K562 (cell line): Measurements from ENCODE around the gene SLC44A1. TPM values are rescaled to one million over a fixed set of nuclear protein-coding genes. Genes with fewer than 3 reads are reported as not detected.

ENCODE experiments used
- ATAC-seq: fragments of 200-7000 bp; cut with Tn5 transposase; 3 replicates; pipeline ENCODE4 v1.9.1; 2020; ENCODE audit warnings: moderate library complexity
- BruUV-seq: library from RNA; stranded (reverse); fragments of 400-500 nt; replicated peaks from 2 replicates; lab custom pipeline; 2021; lab: Mats Ljungman, UMichigan
- CTCF ChIA-PET: fragments of 300-600 bp; formaldehyde crosslinking; extraction: SDS; loops from one replicate; lab custom pipeline; 2021; ENCODE audit warnings: low intra/inter-chr PET ratio; lab: Yijun Ruan, JAX
- POLR2A ChIA-PET: fragments of 300-600, 350-650 bp; sonication (Branson Sonifier 250); formaldehyde crosslinking; extraction: SDS; loops from one replicate; lab custom pipeline; 2021; ENCODE audit warnings: antibody characterized with exemption, inconsistent platforms; lab: Yijun Ruan, JAX
- DNase-seq, 4 experiments: peaks; one replicate each; pipeline versions ENCODE4 v3.0.0 to v3.0.0-alpha.2; 2011 to 2018; ENCODE audit warnings: low spot score in 3 of 4, mixed read lengths in 3 of 4; ENCODE audit errors: extremely low read depth in 1 of 4
- FAIRE-seq: peaks from 2 replicates; lab custom pipeline; 2011; peaks lifted over from hg19 to GRCh38; lab: Jason Lieb, UNC
- H2AFZ ChIP-seq: 2 replicates; pipeline ENCODE4 v1.6.0; 2011; ENCODE audit warnings: low read depth, low read length, control low read depth, inconsistent platforms
- H3K27ac ChIP-seq: fragments of 200-600 bp; 3 replicates; pipeline ENCODE4 v1.8.0; 2011; ENCODE audit warnings: low read depth, mild to moderate bottlenecking, control low read depth, inconsistent platforms, low read length, moderate library complexity, mixed read lengths; ENCODE audit errors: extremely low read depth
- H3K27me3 ChIP-seq, 2 experiments: fragments of 300-600 bp in 1 of 2; 2 replicates in 1 of 2; 3 replicates in 1 of 2; pipeline versions ENCODE4 v1.6.0 to v1.8.0; 2011; ENCODE audit warnings: inconsistent platforms in 2 of 2, low read length in 2 of 2, mild to moderate bottlenecking in 1 of 2, mixed read lengths in 1 of 2, moderate library complexity in 1 of 2; ENCODE audit not compliant: control insufficient read depth in 2 of 2, insufficient read depth in 2 of 2
- H3K36me3 ChIP-seq: fragments of 300-600 bp; 3 replicates; pipeline ENCODE4 v1.8.0; 2011; ENCODE audit warnings: mild to moderate bottlenecking, low read length, inconsistent platforms; ENCODE audit not compliant: control insufficient read depth, insufficient read depth
- H3K4me1 ChIP-seq, 2 experiments: fragments of 200-600 bp in 1 of 2; replicated peaks in 1 of 2; 2 replicates in 1 of 2; 3 replicates in 1 of 2; pipeline versions ENCODE4 v1.5.1 to v1.8.0; 2011; ENCODE audit warnings: inconsistent platforms in 2 of 2, low read length in 2 of 2, mild to moderate bottlenecking in 1 of 2, mixed read lengths in 1 of 2, moderate library complexity in 1 of 2; ENCODE audit not compliant: control insufficient read depth in 2 of 2, insufficient read depth in 2 of 2
- H3K4me2 ChIP-seq: 2 replicates; pipeline ENCODE4 v1.6.1; 2011; ENCODE audit warnings: low read length, control low read depth, inconsistent platforms, mixed read lengths; ENCODE audit not compliant: insufficient read depth
- H3K4me3 ChIP-seq: fragments of 200-600 bp; sonication (generic), shearing (Covaris generic); 2 replicates; pipeline ENCODE4 v1.5.1; 2016; ENCODE audit warnings: control low read depth, inconsistent platforms
- H3K79me2 ChIP-seq: fragments of 200-600 bp; 3 replicates; pipeline ENCODE4 v1.8.0; 2011; ENCODE audit warnings: low read length, inconsistent platforms; ENCODE audit not compliant: control insufficient read depth, insufficient read depth
- H3K9ac ChIP-seq, 2 experiments: 2 replicates each; pipeline versions ENCODE4 v1.6.0 to v1.6.1; 2011; ENCODE audit warnings: low read depth in 2 of 2, low read length in 2 of 2, control low read depth in 1 of 2, inconsistent platforms in 1 of 2, mild to moderate bottlenecking in 1 of 2, mixed read lengths in 1 of 2; ENCODE audit not compliant: insufficient read depth in 1 of 2
- H3K9me1 ChIP-seq: one replicate; pipeline ENCODE4 v1.6.0; 2011; ENCODE audit warnings: inconsistent platforms, mild to moderate bottlenecking, low read length, moderate library complexity; ENCODE audit not compliant: control insufficient read depth, insufficient read depth
- H3K9me3 ChIP-seq: replicated peaks from 2 replicates; pipeline ENCODE4 v1.5.1; 2011; ENCODE audit warnings: low read depth, low read length, inconsistent platforms; ENCODE audit not compliant: control insufficient read depth, insufficient read depth
- H4K20me1 ChIP-seq: replicated peaks from 2 replicates; pipeline ENCODE4 v1.6.1; 2011; ENCODE audit warnings: low read length, inconsistent platforms, mixed read lengths; ENCODE audit not compliant: control insufficient read depth, insufficient read depth
- ZNF318 ChIP-seq, 2 experiments: fragments of 450-650 bp; IDR thresholded peaks; 2 replicates each; pipeline ENCODE4 v1.6.1; 2016; ENCODE audit warnings: mild to moderate bottlenecking in 2 of 2, borderline replicate concordance in 1 of 2, low read depth in 1 of 2, moderate library complexity in 1 of 2
- WGBS: fragments of 100-300 bp; shearing (Covaris generic); methylation state at CpG from one replicate; pipeline ENCODE4 v1.1.6; 2016; ENCODE audit warnings: low coverage, mixed read lengths; ENCODE audit not compliant: insufficient coverage; ENCODE audit errors: missing lambda C conversion rate; 5-methylcytosine and 5-hydroxymethylcytosine counted together
- in situ Hi-C: fragments of 300-500 bp; cut with MboI; formaldehyde crosslinking; loops from 4 replicates; pipeline ENCODE4 v1.15.0; 2018; ENCODE audit warnings: inconsistent platforms, mixed read lengths
- intact Hi-C: fragments of 100-400 bp; cut with micrococcal nuclease; formaldehyde crosslinking; loops from 2 replicates; pipeline ENCODE4 v1.14.2; 2022
- polyA plus RNA-seq, 8 experiments: library from polyadenylated mRNA; depleted of rRNA in 4 of 8; stranded (reverse) in 5 of 8; unstranded in 3 of 8; fragments of >200 nt; fragmentation: Nextera tagmentation in 2 of 8; fragmentation: Illumina TruSeq in 1 of 8; extraction: Ambion mirVana in 2 of 8; extraction: Trizol in 1 of 8; gene quantifications; 2 replicates each; pipeline versions ENCODE4 v1.2.1 to v1.2.3, GENCODE V29; 2011 to 2014; ENCODE audit warnings: inconsistent platforms in 1 of 8, missing spikeins in 1 of 8
- total RNA-seq, 7 experiments: library from RNA; depleted of rRNA in 6 of 7; stranded (reverse); fragments of >200 nt in 6 of 7; fragmentation: Illumina TruSeq in 2 of 7; extraction: Trizol in 2 of 7; gene quantifications; 2 replicates each; pipeline versions ENCODE4 v1.2.1 to v1.2.3, GENCODE V29; 2011 to 2021; ENCODE audit warnings: low replicate concordance in 1 of 7
- TF ChIP-seq, protein P1 (sequence below): fragments of 250-450 bp; sonication (Bioruptor Pico); IDR thresholded peaks from 2 replicates; pipeline ENCODE4 v1.4.0; 2020

The SLC44A1 gene
- total and polyA plus RNA-seq, 9 of the 15 experiments (the other 6 are each of a cell fraction or from before 2014, with no cell fraction given): 0.11 to 0.59 (median 0.30) TPM

DNA sequence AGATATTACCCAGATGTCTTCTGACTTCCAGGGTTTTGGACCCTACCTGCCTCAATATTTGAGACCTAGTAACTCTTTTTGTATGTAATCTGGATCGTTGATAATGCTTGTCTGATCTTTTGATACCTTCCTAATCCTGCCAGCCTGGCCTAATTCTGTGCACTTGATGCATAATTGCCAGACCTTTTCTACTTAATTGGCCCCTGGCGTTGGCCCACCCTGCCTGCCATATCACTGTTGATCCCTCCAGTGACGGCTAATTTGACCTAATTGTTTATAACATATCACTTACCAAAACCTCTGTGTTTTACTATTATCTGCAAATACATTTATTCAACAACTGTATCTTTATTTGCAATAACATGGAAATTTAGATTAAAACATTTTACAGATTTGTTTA lies 49.0 kb downstream of the SLC44A1 start:
- ChIA-PET POLR2A (no interaction called here), CTCF (no interaction called here)
- H3K4me1 ChIP-seq: peaks cover 0 to 5% of the 10 kb centered on the region in 2 experiments; a peak in 1 of 5 replicates
- in situ Hi-C loops: no loop called here
- no peak overlapping the region for H3K27ac ChIP-seq
- H4K20me1 ChIP-seq: no peaks in the 10 kb centered on the region
- H3K9me3 ChIP-seq: no peaks in the 10 kb centered on the region
- no peak overlapping the region for H2AFZ ChIP-seq
- DNase-seq (no peak), FAIRE-seq (no peak), ATAC-seq (no peak)
- BruUV-seq: no TSS peak
- WGBS: 6% methylated on average over 3 of the region's 3 CpGs
- H3K36me3 ChIP-seq: no peaks in the 10 kb centered on the region
- H3K79me2 ChIP-seq: no peaks in the 10 kb centered on the region
- no peak overlapping the region for H3K9ac ChIP-seq
- H3K9me1 ChIP-seq: no peaks in the 10 kb centered on the region
- intact Hi-C loops: no loop called here
- no peak overlapping the region for H3K4me3 ChIP-seq
- H3K27me3 ChIP-seq: peaks cover 0 to 4% of the 10 kb centered on the region in 2 experiments; a peak in 1 of 5 replicates
- no peak overlapping the region for H3K4me2 ChIP-seq
- TF ChIP-seq, protein P1, sequence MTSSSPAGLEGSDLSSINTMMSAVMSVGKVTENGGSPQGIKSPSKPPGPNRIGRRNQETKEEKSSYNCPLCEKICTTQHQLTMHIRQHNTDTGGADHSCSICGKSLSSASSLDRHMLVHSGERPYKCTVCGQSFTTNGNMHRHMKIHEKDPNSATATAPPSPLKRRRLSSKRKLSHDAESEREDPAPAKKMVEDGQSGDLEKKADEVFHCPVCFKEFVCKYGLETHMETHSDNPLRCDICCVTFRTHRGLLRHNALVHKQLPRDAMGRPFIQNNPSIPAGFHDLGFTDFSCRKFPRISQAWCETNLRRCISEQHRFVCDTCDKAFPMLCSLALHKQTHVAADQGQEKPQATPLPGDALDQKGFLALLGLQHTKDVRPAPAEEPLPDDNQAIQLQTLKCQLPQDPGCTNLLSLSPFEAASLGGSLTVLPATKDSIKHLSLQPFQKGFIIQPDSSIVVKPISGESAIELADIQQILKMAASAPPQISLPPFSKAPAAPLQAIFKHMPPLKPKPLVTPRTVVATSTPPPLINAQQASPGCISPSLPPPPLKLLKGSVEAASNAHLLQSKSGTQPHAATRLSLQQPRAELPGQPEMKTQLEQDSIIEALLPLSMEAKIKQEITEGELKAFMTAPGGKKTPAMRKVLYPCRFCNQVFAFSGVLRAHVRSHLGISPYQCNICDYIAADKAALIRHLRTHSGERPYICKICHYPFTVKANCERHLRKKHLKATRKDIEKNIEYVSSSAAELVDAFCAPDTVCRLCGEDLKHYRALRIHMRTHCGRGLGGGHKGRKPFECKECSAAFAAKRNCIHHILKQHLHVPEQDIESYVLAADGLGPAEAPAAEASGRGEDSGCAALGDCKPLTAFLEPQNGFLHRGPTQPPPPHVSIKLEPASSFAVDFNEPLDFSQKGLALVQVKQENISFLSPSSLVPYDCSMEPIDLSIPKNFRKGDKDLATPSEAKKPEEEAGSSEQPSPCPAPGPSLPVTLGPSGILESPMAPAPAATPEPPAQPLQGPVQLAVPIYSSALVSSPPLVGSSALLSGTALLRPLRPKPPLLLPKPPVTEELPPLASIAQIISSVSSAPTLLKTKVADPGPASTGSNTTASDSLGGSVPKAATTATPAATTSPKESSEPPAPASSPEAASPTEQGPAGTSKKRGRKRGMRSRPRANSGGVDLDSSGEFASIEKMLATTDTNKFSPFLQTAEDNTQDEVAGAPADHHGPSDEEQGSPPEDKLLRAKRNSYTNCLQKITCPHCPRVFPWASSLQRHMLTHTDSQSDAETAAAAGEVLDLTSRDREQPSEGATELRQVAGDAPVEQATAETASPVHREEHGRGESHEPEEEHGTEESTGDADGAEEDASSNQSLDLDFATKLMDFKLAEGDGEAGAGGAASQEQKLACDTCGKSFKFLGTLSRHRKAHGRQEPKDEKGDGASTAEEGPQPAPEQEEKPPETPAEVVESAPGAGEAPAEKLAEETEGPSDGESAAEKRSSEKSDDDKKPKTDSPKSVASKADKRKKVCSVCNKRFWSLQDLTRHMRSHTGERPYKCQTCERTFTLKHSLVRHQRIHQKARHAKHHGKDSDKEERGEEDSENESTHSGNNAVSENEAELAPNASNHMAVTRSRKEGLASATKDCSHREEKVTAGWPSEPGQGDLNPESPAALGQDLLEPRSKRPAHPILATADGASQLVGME (CRISPR knock-in tag): no peak
- no peak for TF ChIP-seq ZNF318 (IDR thresholded peaks at IDR 0.05; ENCODE audit: borderline replicate concordance in 1 of 2, low read depth in 1 of 2)
